Measurements from ENCODE around the gene RAB15. TPM values are rescaled to one million over a fixed set of nuclear protein-coding genes. Genes with fewer than 3 reads are reported as not detected.

Gene RAB15
- total RNA-seq, 1 experiment from 2014 or later = 0.28 TPM

GRCh38 chr14:65001723-65002122 is 29.6 kb upstream of the RAB15 start:
- no TSS peak for BruUV-seq (replicated peaks)
- H3K27ac Mint-ChIP-seq (ENCODE audit: low read depth, unreplicated experiment) = no peak overlapping the region
- peaks cover 22% of the 10 kb centered on the region for H3K4me1 Mint-ChIP-seq (ENCODE audit: insufficient read depth, unreplicated experiment)
- ChIA-PET CTCF (interaction anchor here (0.7 to 1.3 kb wide), 2 partner anchors 17 to 39 kb away, joined by 4 to 11 read pairs; no protein-coding TSS in a partner anchor), POLR2A (interaction anchor here (5.4 kb wide), 1 partner anchor 13 kb away, joined by 55 read pairs; the partner anchor contains the start of gene FNTB)
- H3K9me3 Mint-ChIP-seq (ENCODE audit: unreplicated experiment) = no peaks in the 10 kb centered on the region
- H3K36me3 Mint-ChIP-seq (ENCODE audit: insufficient read depth, unreplicated experiment) = no peaks in the 10 kb centered on the region
- intact Hi-C loops (cut with micrococcal nuclease) = no loop called here
- H3K4me3 Mint-ChIP-seq (ENCODE audit: unreplicated experiment) = no peak overlapping the region
- H3K27me3 Mint-ChIP-seq (ENCODE audit: insufficient read depth, unreplicated experiment) = no peaks in the 10 kb centered on the region
- TF ChIP-seq CTCF (IDR thresholded peaks at IDR 0.05; ENCODE audit: unreplicated experiment) = no peak
- no peak for DNase-seq (ENCODE audit: unreplicated experiment)

- TF ChIP-seq CTCF (IDR thresholded peaks at IDR 0.05; ENCODE audit: unreplicated experiment) = no peak
- H3K27ac Mint-ChIP-seq (ENCODE audit: low read depth, unreplicated experiment) = no peak overlapping the region
- H3K27me3 Mint-ChIP-seq (ENCODE audit: insufficient read depth, unreplicated experiment) = no peaks in the 10 kb centered on the region
- ChIA-PET POLR2A (interaction anchor here (5.4 kb wide), 1 partner anchor 13 kb away, joined by 55 read pairs; the partner anchor contains the start of gene FNTB), CTCF (interaction anchor here (0.6 to 1.4 kb wide), 7 partner anchors 11 to 557 kb away, joined by 3 to 11 read pairs (median 4); no protein-coding TSS in a partner anchor)
- no peak for DNase-seq (ENCODE audit: unreplicated experiment)
- H3K4me1 Mint-ChIP-seq (ENCODE audit: insufficient read depth, unreplicated experiment) = peaks cover 15% of the 10 kb centered on the region
- no peak overlapping the region for H3K4me3 Mint-ChIP-seq (ENCODE audit: unreplicated experiment)
- BruUV-seq (replicated peaks) = no TSS peak
- intact Hi-C loops (cut with micrococcal nuclease) = no loop called here
- no peaks in the 10 kb centered on the region for H3K36me3 Mint-ChIP-seq (ENCODE audit: insufficient read depth, unreplicated experiment)
- no peaks in the 10 kb centered on the region for H3K9me3 Mint-ChIP-seq (ENCODE audit: unreplicated experiment)
These were observed 28.9 kb upstream of the RAB15 start for GRCh38 chr14:65000898-65001591.

- H3K27ac Mint-ChIP-seq (ENCODE audit: low read depth, unreplicated experiment) = no peak overlapping the region
- ChIA-PET POLR2A (interaction anchor here (0.6 to 5.4 kb wide), 3 partner anchors 10 to 187 kb away, joined by 3 to 55 read pairs (median 4); partner anchors contain the start of gene FNTB), CTCF (interaction anchor here (1.2 to 1.7 kb wide), 4 partner anchors 9 to 106 kb away, joined by 3 to 6 read pairs (median 4); no protein-coding TSS in a partner anchor)
- no TSS peak for BruUV-seq (replicated peaks)
- H3K4me1 Mint-ChIP-seq (ENCODE audit: insufficient read depth, unreplicated experiment) = peaks cover 5% of the 10 kb centered on the region
- no peak overlapping the region for H3K4me3 Mint-ChIP-seq (ENCODE audit: unreplicated experiment)
- H3K27me3 Mint-ChIP-seq (ENCODE audit: insufficient read depth, unreplicated experiment) = no peaks in the 10 kb centered on the region
- no peaks in the 10 kb centered on the region for H3K36me3 Mint-ChIP-seq (ENCODE audit: insufficient read depth, unreplicated experiment)
- peak; percentile 38 for DNase-seq (ENCODE audit: unreplicated experiment)
- no peak for TF ChIP-seq CTCF (IDR thresholded peaks at IDR 0.05; ENCODE audit: unreplicated experiment)
- H3K9me3 Mint-ChIP-seq (ENCODE audit: unreplicated experiment) = no peaks in the 10 kb centered on the region
- intact Hi-C loops (cut with micrococcal nuclease) = no loop called here
These were observed 26.4 kb upstream of the RAB15 start for GRCh38 chr14:64998455-64998931.

- Mint-ChIP-seq H3K4me3 (ENCODE audit: unreplicated experiment) (no peak overlapping the region), H3K36me3 (ENCODE audit: insufficient read depth, unreplicated experiment) (no peaks in the 10 kb centered on the region), H3K4me1 (ENCODE audit: insufficient read depth, unreplicated experiment) (peaks cover 5% of the 10 kb centered on the region), H3K9me3 (ENCODE audit: unreplicated experiment) (no peaks in the 10 kb centered on the region), H3K27ac (ENCODE audit: low read depth, unreplicated experiment) (no peak overlapping the region), H3K27me3 (ENCODE audit: insufficient read depth, unreplicated experiment) (no peaks in the 10 kb centered on the region)
- POLR2A ChIA-PET = interaction anchor here (5.4 kb wide), 1 partner anchor 9 kb away, joined by 55 read pairs; the partner anchor contains the start of gene FNTB
- no peak for DNase-seq (ENCODE audit: unreplicated experiment)
- BruUV-seq (replicated peaks) = no TSS peak
- TF ChIP-seq CTCF (IDR thresholded peaks at IDR 0.05; ENCODE audit: unreplicated experiment) = no peak
- CTCF ChIA-PET = interaction anchor here (1.4 to 1.5 kb wide), 3 partner anchors 10 to 105 kb away, joined by 4 to 8 read pairs (median 6); partner anchors contain the start of gene FNTB
- intact Hi-C loops (cut with micrococcal nuclease) = no loop called here
These were observed 25.1 kb upstream of the RAB15 start for GRCh38 chr14:64997108-64997794.

Measured in MCF 10A (cell line).